ENCODE results near the gene WDFY4. TPM values are rescaled to one million over a fixed set of nuclear protein-coding genes. Genes with fewer than 3 reads are reported as not detected.

Gene WDFY4
- total and polyA plus RNA-seq, 2 of the 13 experiments (the other 11 are each of a cell fraction or from before 2014, with no cell fraction given), result not detected

DNA sequence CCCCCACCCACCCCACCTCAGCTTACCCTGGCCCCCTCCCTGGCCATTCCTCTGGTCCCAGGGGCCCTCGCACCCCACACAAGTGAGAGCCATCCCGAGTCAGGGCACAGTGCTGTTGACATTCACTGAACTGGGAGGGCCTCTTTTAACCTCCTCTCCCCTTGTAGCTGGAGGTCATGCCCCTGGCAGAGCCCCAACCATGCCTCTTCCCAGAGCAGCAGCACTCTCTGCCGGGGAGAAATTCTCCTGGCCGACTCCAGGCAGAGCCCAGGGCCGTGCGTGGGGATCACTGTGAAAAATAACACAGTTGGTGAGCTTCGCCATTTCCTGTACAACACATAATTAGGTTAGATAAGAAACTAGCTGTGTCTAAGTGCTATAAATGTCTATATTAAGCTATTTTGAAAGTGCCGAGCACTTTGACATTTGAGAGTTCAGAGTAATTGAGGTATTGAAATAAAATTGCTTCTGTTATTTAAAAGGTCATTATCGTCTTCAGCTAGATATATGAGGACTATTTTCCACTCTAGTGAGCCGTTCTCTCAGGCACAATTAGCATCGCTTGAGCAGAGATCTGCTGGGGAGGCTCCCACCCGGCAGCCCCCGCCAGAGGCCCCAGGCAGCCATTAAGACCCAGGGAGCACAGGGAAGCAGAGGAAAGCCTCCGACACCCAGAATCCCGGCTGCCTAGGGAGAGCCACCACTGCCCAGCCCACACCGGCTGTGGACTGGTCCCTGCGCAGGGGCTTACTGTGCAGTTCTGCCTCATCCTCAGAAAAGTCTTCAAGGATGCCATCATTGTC lies 317.4 kb downstream of the WDFY4 start (continued):
- TF ChIP-seq, protein P1, sequence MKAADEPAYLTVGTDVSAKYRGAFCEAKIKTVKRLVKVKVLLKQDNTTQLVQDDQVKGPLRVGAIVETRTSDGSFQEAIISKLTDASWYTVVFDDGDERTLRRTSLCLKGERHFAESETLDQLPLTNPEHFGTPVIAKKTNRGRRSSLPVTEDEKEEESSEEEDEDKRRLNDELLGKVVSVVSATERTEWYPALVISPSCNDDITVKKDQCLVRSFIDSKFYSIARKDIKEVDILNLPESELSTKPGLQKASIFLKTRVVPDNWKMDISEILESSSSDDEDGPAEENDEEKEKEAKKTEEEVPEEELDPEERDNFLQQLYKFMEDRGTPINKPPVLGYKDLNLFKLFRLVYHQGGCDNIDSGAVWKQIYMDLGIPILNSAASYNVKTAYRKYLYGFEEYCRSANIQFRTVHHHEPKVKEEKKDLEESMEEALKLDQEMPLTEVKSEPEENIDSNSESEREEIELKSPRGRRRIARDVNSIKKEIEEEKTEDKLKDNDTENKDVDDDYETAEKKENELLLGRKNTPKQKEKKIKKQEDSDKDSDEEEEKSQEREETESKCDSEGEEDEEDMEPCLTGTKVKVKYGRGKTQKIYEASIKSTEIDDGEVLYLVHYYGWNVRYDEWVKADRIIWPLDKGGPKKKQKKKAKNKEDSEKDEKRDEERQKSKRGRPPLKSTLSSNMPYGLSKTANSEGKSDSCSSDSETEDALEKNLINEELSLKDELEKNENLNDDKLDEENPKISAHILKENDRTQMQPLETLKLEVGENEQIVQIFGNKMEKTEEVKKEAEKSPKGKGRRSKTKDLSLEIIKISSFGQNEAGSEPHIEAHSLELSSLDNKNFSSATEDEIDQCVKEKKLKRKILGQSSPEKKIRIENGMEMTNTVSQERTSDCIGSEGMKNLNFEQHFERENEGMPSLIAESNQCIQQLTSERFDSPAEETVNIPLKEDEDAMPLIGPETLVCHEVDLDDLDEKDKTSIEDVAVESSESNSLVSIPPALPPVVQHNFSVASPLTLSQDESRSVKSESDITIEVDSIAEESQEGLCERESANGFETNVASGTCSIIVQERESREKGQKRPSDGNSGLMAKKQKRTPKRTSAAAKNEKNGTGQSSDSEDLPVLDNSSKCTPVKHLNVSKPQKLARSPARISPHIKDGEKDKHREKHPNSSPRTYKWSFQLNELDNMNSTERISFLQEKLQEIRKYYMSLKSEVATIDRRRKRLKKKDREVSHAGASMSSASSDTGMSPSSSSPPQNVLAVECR (CRISPR knock-in tag; IDR thresholded peaks at IDR 0.05; ENCODE audit: borderline replicate concordance), result no peak
- TF ChIP-seq SATB2 (CRISPR knock-in tag; IDR thresholded peaks at IDR 0.05) (no peak), SCMH1 (CRISPR knock-in tag; IDR thresholded peaks at IDR 0.05; ENCODE audit: borderline replicate concordance) (no peak), REPIN1 (CRISPR knock-in tag; IDR thresholded peaks at IDR 0.05; ENCODE audit: borderline replicate concordance, low read depth) (no peak), ZNF552 (CRISPR knock-in tag; IDR thresholded peaks at IDR 0.05; ENCODE audit: borderline replicate concordance) (no peak), EHMT2 (IDR thresholded peaks at IDR 0.05; ENCODE audit: borderline replicate concordance, low read depth, low read length) (no peak), ZNF891 (CRISPR knock-in tag; IDR thresholded peaks at IDR 0.05) (no peak), GPN1 (CRISPR knock-in tag; IDR thresholded peaks at IDR 0.05; ENCODE audit: borderline replicate concordance) (no peak), ZNF34 (CRISPR knock-in tag; IDR thresholded peaks at IDR 0.05; ENCODE audit: borderline replicate concordance) (no peak), ETV5 (CRISPR knock-in tag; IDR thresholded peaks at IDR 0.05; ENCODE audit: borderline replicate concordance) (no peak), ZNF652 (CRISPR knock-in tag; IDR thresholded peaks at IDR 0.05; ENCODE audit: borderline replicate concordance, low read depth) (no peak)
- TF ChIP-seq, protein P2, sequence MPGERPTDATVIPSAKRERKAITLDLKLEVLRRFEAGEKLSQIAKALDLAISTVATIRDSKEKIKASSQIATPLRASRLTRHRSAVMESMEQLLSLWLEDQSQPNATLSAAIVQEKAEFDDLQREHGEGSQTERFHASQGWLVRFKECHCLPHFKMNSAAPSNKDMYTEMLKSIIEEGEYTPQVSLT (CRISPR knock-in tag; IDR thresholded peaks at IDR 0.05; ENCODE audit: borderline replicate concordance, low read depth), result no peak
- TF ChIP-seq, protein P3, sequence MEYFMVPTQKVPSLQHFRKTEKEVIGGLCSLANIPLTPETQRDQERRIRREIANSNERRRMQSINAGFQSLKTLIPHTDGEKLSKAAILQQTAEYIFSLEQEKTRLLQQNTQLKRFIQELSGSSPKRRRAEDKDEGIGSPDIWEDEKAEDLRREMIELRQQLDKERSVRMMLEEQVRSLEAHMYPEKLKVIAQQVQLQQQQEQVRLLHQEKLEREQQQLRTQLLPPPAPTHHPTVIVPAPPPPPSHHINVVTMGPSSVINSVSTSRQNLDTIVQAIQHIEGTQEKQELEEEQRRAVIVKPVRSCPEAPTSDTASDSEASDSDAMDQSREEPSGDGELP (IDR thresholded peaks at IDR 0.05; ENCODE audit: borderline replicate concordance, low read depth), result no peak

All from HepG2 (cell line).